WTC11 (cell line): ENCODE data around the gene KCNIP4.

Experiments
- CTCF ChIP-seq: fragments of 200-600 bp; IDR thresholded peaks from 2 replicates; pipeline ENCODE4 v1.8.0; 2022; ENCODE audit warnings: antibody characterized with exemption
- FOXP1 ChIP-seq: sonication (generic); formaldehyde crosslinking; IDR thresholded peaks from 2 replicates; pipeline ENCODE4 v1.8.0; 2022; ENCODE audit warnings: missing genetic modification reagents, mild to moderate bottlenecking, moderate library complexity, borderline replicate concordance
- JUN ChIP-seq: sonication (generic); formaldehyde crosslinking; IDR thresholded peaks from 2 replicates; pipeline ENCODE4 v1.8.0; 2023; ENCODE audit warnings: mild to moderate bottlenecking, missing genetic modification reagents
- MAX ChIP-seq: sonication (generic); formaldehyde crosslinking; IDR thresholded peaks from 2 replicates; pipeline ENCODE4 v1.8.0; 2022; ENCODE audit warnings: mild to moderate bottlenecking, missing genetic modification reagents
- MLX ChIP-seq: sonication (generic); formaldehyde crosslinking; IDR thresholded peaks from 2 replicates; pipeline ENCODE4 v1.8.1; 2023; ENCODE audit warnings: mild to moderate bottlenecking, missing genetic modification reagents, moderate library complexity
- ZNF416 ChIP-seq: fragments of 250-450 bp; sonication (Bioruptor Pico); IDR thresholded peaks from 2 replicates; pipeline ENCODE4 v1.9.0; 2021; ENCODE audit warnings: mild to moderate bottlenecking, inconsistent platforms

- TF ChIP-seq MLX (CRISPR knock-in tag), result no peak
- TF ChIP-seq MAX, result no peak
- TF ChIP-seq JUN (CRISPR knock-in tag), result no peak
- TF ChIP-seq FOXP1 (CRISPR knock-in tag), result no peak
- TF ChIP-seq CTCF, result no peak
- no peak for TF ChIP-seq ZNF416 (CRISPR knock-in tag)
Observed at GRCh38 chr4:21385706-21386105, 562.9 kb downstream of the KCNIP4 start.
